ENCODE data around the gene PIP5K1A. TPM values are rescaled to one million over a fixed set of nuclear protein-coding genes. Genes with fewer than 3 reads are reported as not detected.

PIP5K1A gene
- total and polyA plus RNA-seq, 2 of the 8 experiments (the other 6 are each of a cell fraction or from before 2014, with no cell fraction given): 87.5 to 105 TPM

DNA sequence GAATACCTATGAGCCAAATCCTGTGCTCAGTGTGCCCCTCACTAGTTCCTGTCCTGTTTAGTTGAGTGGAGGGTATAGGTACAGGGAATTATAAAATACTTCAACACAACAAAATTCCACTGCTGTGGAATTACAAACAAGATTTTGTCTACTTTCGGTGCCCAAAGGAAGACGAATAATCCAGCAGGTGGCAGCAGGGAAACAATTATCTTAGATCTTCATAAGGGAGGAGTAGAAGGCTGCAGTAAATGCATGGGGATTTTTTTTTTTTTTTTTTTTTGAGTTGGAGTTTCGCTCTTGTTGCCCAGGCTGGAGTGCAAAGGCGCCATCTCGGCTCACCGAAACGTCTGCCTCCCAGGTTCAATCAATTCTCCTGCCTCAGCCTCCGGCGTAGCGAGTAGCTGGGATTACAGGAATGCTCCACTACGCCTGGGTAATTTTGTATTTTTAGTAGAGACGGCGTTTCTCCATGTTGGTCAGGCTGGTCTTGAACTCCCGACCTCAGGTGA is 2.0 kb upstream of the PIP5K1A start:
- Histone ChIP-seq H3K36me3 (ENCODE audit: control insufficient read depth in 2 of 4, insufficient read depth in 4 of 4, low read length in 3 of 4) (no peaks in the 10 kb centered on the region), H4K5ac (ENCODE audit: insufficient read length, low read depth, low read length) (no peak overlapping the region), H2BK120ac (replicated peaks; ENCODE audit: low read depth, low read length) (no peak overlapping the region), H3K14ac (ENCODE audit: insufficient read length) (no peak overlapping the region), H3K4me2 (ENCODE audit: insufficient read depth in 1 of 2, low read depth in 2 of 2, low read length in 2 of 2) (no peak overlapping the region), H2BK12ac (ENCODE audit: low read depth, low read length) (no peak overlapping the region), H3K9me3 (ENCODE audit: insufficient read depth in 2 of 2, low read depth in 1 of 2, low read length in 1 of 2) (no peaks in the 10 kb centered on the region), H2BK15ac (ENCODE audit: low read length) (no peak overlapping the region), H2BK20ac (ENCODE audit: low read length) (no peak overlapping the region), H2BK5ac (ENCODE audit: low read depth, low read length) (no peak overlapping the region), H3K27me3 (replicated peaks in 1 of 4; ENCODE audit: control insufficient read depth in 3 of 4, extremely low read depth in 1 of 4, insufficient read depth in 3 of 4, low read length in 3 of 4) (no peaks in the 10 kb centered on the region), H3K23me2 (ENCODE audit: low read depth, low read length) (peaks cover 13% of the 10 kb centered on the region), H3K27ac (ENCODE audit: low read depth, low read length) (no peak overlapping the region), H2AK5ac (ENCODE audit: low read depth, low read length) (no peak overlapping the region), H4K8ac (ENCODE audit: extremely low read depth, insufficient read depth, low read length) (no peak overlapping the region), H3K79me2 (ENCODE audit: control insufficient read depth in 1 of 2, insufficient read depth in 2 of 2, low read length in 2 of 2) (peaks cover 20 to 29% of the 10 kb centered on the region in 2 experiments), H2AFZ (ENCODE audit: low read length) (no peak overlapping the region), H3K4ac (replicated peaks; ENCODE audit: insufficient read length, low read depth, low read length) (no peak overlapping the region), H3K56ac (replicated peaks; ENCODE audit: insufficient read length, low read depth, low read length) (no peak overlapping the region), H4K91ac (replicated peaks; ENCODE audit: insufficient read length, low read length) (no peak overlapping the region), H3K4me3 (ENCODE audit: extremely low read depth in 1 of 4, insufficient read depth in 2 of 4, low read depth in 3 of 4, low read length in 4 of 4) (no peak overlapping the region), H3K18ac (ENCODE audit: extremely low read depth, low read length) (no peak overlapping the region), H4K20me1 (replicated peaks in 1 of 2; ENCODE audit: control insufficient read depth in 1 of 2, insufficient read depth in 2 of 2, low read length in 2 of 2) (peaks cover 4% of the 10 kb centered on the region in 2 experiments), H3K9ac (replicated peaks in 1 of 4; ENCODE audit: extremely low read depth in 1 of 4, low read depth in 3 of 4, low read length in 3 of 4) (no peak overlapping the region), H3K23ac (ENCODE audit: insufficient read length) (no peak overlapping the region), H3K4me1 (replicated peaks in 1 of 4; ENCODE audit: control insufficient read depth in 3 of 4, insufficient read depth in 4 of 4, low read length in 3 of 4) (peaks cover 2 to 4% (median 3%) of the 10 kb centered on the region in 4 experiments; a peak in 3 of 7 replicates), H3K79me1 (ENCODE audit: low read depth, low read length) (no peaks in the 10 kb centered on the region)
- CTCF ChIA-PET (ENCODE audit: partially characterized antibody): interaction anchor here (0.6 to 1.4 kb wide), 2 partner anchors 9 to 21 kb away, joined by 3 to 5 read pairs; no protein-coding TSS in a partner anchor
- FAIRE-seq (no peak), DNase-seq (ENCODE audit: low read depth in 1 of 2, low spot score in 2 of 2) (no peak)
- 59% methylated on average over 13 of the region's 14 CpGs; no CpG with 5 or more reads in 1 of the 2 experiments for WGBS, 2 experiments (ENCODE audit: extremely low coverage in 1 of 2, insufficient coverage in 1 of 2, insufficient read length in 1 of 2, insufficient replicate concordance in 2 of 2, low coverage in 1 of 2, low lambda C conversion rate in 2 of 2, missing lambda C conversion rate in 1 of 2)
- POLR2A ChIA-PET (ENCODE audit: partially characterized antibody): interaction anchor here (0.6 kb wide), 1 partner anchor 229 kb away, joined by 3 read pairs; no protein-coding TSS in a partner anchor
- TF ChIP-seq PHF8 (conservative IDR thresholded peaks at IDR 0.05; ENCODE audit: low read depth, low read length) (no peak), CBX8 (IDR thresholded peaks at IDR 0.05; ENCODE audit: borderline replicate concordance, low read depth, low read length) (no peak), BRCA1 (IDR thresholded peaks at IDR 0.05; ENCODE audit: low read depth, low read length) (no peak), CREB1 (IDR thresholded peaks at IDR 0.05) (no peak), KDM1A (IDR thresholded peaks at IDR 0.05; ENCODE audit: borderline replicate concordance, low read length) (no peak), NRF1 (IDR thresholded peaks at IDR 0.05; ENCODE audit: low read depth, low read length) (no peak), TCF12 (IDR thresholded peaks at IDR 0.05; ENCODE audit: low read depth, low read length) (no peak), JUND (IDR thresholded peaks at IDR 0.05; ENCODE audit: low read length) (no peak), RAD21 (IDR thresholded peaks at IDR 0.05 in 1 of 2, conservative IDR thresholded peaks at IDR 0.05 in 1 of 2; ENCODE audit: low read depth in 2 of 2, low read length in 2 of 2) (peak; percentile 9 to 30; a peak in 3 of 4 replicates), ZNF274 (IDR thresholded peaks at IDR 0.05; ENCODE audit: borderline replicate concordance, extremely low read depth, low read length) (no peak)
- TF ChIP-seq, protein P1, sequence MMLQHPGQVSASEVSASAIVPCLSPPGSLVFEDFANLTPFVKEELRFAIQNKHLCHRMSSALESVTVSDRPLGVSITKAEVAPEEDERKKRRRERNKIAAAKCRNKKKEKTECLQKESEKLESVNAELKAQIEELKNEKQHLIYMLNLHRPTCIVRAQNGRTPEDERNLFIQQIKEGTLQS (IDR thresholded peaks at IDR 0.05; ENCODE audit: insufficient read depth, low read depth, low read length): no peak

Data from H1 (cell line).